ENCODE measurements around the gene LIME1.
A peak's percentile ranks its signal among the peaks of the same experiment; 100 is the strongest.

LIME1 gene

DNA sequence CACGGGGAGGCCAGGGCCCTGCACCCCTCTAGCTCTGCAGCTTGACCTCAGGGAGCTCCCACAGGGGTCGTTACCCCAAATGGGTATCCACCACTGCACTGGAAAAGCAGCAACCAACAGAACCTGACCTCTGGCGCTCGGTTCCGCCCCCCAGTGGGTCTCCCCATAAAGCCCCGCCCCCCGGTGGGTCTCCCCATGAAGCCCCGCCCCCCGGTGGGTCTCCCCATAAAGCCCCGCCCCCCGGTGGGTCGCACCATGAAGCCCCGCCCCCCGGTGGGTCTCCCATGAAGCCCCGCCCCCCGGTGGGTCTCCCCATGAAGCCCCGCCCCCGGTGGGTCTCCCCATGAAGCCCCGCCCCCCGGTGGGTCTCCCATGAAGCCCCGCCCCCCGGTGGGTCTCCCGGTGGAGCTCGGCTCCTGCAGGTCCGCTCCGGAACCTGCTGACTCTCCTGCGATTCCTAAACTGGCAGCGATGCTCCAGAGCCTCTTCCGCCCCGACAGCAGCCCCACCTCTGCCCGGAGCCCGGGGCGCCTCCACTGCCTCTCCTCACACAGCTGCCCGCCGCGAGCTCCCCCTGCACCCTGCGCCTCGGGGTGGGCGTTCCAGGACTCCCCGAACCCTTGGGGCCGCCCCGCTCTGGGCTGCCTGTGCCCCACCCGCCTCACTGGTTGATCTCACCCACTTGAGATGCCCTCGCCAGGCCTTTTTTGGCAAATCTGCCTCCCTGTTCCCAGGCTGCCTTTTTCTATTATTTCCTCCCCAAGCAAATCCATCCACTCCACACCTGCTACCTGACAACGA is 15.2 kb downstream of the LIME1 start:
- TF ChIP-seq, protein P1, sequence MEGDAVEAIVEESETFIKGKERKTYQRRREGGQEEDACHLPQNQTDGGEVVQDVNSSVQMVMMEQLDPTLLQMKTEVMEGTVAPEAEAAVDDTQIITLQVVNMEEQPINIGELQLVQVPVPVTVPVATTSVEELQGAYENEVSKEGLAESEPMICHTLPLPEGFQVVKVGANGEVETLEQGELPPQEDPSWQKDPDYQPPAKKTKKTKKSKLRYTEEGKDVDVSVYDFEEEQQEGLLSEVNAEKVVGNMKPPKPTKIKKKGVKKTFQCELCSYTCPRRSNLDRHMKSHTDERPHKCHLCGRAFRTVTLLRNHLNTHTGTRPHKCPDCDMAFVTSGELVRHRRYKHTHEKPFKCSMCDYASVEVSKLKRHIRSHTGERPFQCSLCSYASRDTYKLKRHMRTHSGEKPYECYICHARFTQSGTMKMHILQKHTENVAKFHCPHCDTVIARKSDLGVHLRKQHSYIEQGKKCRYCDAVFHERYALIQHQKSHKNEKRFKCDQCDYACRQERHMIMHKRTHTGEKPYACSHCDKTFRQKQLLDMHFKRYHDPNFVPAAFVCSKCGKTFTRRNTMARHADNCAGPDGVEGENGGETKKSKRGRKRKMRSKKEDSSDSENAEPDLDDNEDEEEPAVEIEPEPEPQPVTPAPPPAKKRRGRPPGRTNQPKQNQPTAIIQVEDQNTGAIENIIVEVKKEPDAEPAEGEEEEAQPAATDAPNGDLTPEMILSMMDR (IDR thresholded peaks at IDR 0.05; ENCODE audit: control insufficient read depth, extremely low read depth, insufficient read depth) = no peak
- H3K4me3 ChIP-seq (ENCODE audit: low read depth, low read length) = no peak overlapping the region
- DNase-seq (ENCODE audit: low read depth) = no peak

DNA sequence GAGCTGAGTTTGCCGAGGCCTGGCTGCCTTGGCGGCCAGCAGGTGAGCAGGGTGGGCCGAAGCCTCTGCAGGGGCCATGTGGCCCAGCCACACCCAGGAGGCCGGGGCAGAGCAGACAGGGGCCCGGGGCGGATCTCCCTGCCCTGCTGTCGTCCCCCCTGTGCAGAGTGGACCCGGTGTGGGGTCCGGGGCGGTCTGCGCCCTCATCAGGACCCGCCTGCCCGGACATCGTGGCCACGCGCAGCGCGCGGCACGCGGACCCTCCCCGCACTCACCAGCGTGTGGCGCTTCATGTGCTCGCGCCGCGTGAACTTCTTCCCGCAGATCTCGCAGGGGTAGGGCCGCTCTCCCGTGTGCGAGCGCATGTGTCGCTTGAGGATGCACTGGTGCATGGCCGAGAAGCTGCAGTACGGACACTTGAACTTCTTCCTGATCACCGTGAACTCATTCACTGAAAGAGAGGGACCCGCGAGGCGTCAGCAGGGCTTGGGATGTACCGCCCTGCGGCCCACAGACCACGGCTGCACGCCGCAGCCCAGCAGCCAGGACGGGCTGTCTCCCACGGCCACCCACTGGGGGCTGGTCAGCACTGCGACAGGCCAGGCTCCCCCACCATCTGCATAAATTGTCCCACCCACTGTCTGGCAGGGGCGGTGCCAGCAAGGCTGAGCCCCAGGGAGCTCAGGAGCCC is 16.1 kb downstream of the LIME1 start:
- no peak overlapping the region for H3K4me3 ChIP-seq (ENCODE audit: low read depth, low read length)
- TF ChIP-seq, protein P1 (IDR thresholded peaks at IDR 0.05; ENCODE audit: control insufficient read depth, extremely low read depth, insufficient read depth) = 0 out of 2 replicates have a peak, but pooled peaks have one; percentile 1
- DNase-seq (ENCODE audit: low read depth) = no peak

DNA sequence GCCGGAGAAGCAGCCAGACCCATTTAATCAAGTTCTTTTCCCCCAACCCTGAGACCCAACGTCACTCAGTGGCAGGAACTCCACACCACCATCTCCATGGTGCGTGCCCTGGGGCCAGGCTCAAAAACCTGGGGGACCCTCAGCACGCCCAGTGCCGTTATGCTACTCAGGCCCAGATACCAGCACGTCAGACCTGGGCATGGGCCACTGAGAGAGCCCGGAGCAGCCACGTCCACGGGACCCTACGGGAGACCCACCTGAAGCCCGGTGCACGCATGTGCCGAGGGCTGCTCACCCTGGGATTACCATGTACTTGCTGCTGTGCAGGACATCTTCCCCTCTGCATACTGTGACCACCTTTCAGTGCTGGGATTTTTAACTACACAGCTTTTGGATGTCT is 16.9 kb downstream of the LIME1 start:
- H3K4me3 ChIP-seq (ENCODE audit: low read depth, low read length) = no peak overlapping the region
- no peak for DNase-seq (ENCODE audit: low read depth)
- TF ChIP-seq, protein P1 (IDR thresholded peaks at IDR 0.05; ENCODE audit: control insufficient read depth, extremely low read depth, insufficient read depth) = no peak

DNA sequence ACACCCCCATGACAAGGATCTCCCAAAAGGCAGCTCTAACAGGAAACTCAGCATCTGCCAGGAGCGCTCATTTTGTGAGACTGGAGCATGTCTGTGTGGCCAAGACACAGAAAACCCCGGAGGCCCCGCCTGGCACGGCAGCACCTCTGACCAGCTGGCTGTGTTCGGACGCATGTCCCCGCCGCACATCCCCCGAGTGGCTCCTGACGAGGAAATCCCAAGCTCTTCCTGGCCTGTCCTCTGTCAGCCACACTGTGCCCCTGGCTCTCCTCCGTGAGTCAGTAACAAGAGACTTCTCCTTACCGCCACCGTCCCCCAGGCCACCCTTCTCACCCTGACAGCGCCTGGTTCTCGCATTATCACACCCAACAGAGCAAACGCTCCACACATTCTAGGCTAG is 17.5 kb downstream of the LIME1 start:
- no peak overlapping the region for H3K4me3 ChIP-seq (ENCODE audit: low read depth, low read length)
- TF ChIP-seq, protein P1 (IDR thresholded peaks at IDR 0.05; ENCODE audit: control insufficient read depth, extremely low read depth, insufficient read depth) = no peak
- DNase-seq (ENCODE audit: low read depth) = no peak

DNA sequence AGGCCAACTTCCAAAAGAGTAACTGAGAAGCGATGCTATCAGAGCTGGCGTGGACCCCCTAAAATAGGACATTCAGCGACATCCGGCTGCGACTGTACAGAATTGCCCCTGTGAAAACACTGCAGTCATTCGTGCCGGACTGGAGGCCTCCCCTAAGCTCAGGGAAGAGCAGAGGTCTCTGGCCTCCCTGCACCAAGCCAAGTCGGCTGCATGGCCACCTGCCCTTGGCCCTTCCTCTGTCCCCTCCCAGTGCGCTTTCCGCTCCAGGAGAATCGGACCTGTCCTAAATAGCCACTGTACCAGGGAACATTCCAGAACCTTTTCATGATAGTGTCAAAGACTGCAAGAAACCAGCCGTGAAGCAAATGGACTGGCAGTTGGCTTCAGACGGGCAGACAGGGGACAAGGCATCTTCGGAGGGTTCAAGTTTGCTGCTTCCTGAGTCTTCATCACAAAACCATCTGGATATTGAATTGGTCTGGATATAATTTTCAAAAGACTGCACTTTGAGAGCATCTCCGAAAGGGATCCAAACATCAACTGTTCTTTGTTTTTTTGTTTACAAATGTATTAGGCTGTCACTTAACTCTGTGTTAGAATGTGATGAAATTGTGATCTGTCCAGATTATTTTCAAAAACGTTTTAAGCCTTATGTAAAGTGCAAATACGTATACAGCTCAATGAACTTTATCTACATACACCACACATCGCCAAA is 19.6 kb downstream of the LIME1 start:
- no peak overlapping the region for H3K4me3 ChIP-seq (ENCODE audit: low read depth, low read length)
- no peak for DNase-seq (ENCODE audit: low read depth)
- TF ChIP-seq, protein P1 (IDR thresholded peaks at IDR 0.05; ENCODE audit: control insufficient read depth, extremely low read depth, insufficient read depth) = no peak

DNA sequence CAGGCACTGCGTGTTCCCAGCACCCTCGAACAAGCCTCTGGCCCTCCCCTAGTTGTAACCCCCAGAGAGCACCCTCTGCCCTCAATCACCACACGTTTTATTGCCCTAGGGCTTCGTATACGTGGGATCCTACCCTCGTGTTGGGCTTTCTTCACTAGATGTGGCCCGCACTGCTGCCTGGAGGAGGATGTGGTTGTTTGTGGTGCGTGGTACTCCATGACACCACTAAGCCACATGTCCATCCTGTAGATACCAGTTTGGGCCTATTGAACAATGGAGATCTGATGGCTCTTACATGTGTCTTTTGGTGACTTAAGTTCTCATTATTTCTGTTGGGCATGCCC is 20.2 kb downstream of the LIME1 start:
- TF ChIP-seq, protein P1 (IDR thresholded peaks at IDR 0.05; ENCODE audit: control insufficient read depth, extremely low read depth, insufficient read depth) = no peak
- no peak overlapping the region for H3K4me3 ChIP-seq (ENCODE audit: low read depth, low read length)
- DNase-seq (ENCODE audit: low read depth) = no peak

Data from LNCaP clone FGC (cell line).